ENCODE results near the gene DDX52.

GRCh38 chr17:37570527-37571093, 72.6 kb downstream of the DDX52 start:
- TF ChIP-seq POLR2A (IDR thresholded peaks at IDR 0.05; ENCODE audit: extremely low read depth, insufficient read length) (no peak), MAX (IDR thresholded peaks at IDR 0.05; ENCODE audit: low read depth, low read length) (no peak), CTCF (IDR thresholded peaks at IDR 0.05; ENCODE audit: low read depth, low read length) (peak; percentile 61), MYC (IDR thresholded peaks at IDR 0.05; ENCODE audit: low read depth, low read length) (no peak)
